Natural killer cell (primary cell): ENCODE results near the gene PGF. TPM values are rescaled to one million over a fixed set of nuclear protein-coding genes. Genes with fewer than 3 reads are reported as not detected.
A peak's percentile ranks its signal among the peaks of the same experiment; 100 is the strongest.
"Not testable (repeated sequence)": the region's sequence is repeated elsewhere in the genome, so short reads cannot be mapped to it uniquely, and the experiment has no call there.

ENCODE experiments used
- ATAC-seq, 3 donors: fragments of 150-1000 bp in 2 of 3; fragments of 200-7000 bp in 1 of 3; cut with Tn5 transposase; 1 replicate in 1 of 3; 2 replicates in 2 of 3; pipeline ENCODE4 v1.10.0; 2021; ENCODE audit warnings: mild to moderate bottlenecking in 2 of 3, moderate library complexity in 2 of 3
- DNase-seq, 2 donors: peaks; one replicate each; pipeline versions ENCODE4 v3.0.0 to v3.0.0-alpha.2; 2013 to 2021; ENCODE audit warnings: mixed read lengths in 1 of 2
- H3K27ac ChIP-seq: one replicate; pipeline ENCODE4 v1.5.1; 2013; ENCODE audit warnings: mild to moderate bottlenecking, low read length
- H3K27me3 ChIP-seq: one replicate; pipeline ENCODE4 v1.6.1; 2013; ENCODE audit warnings: low read length; ENCODE audit not compliant: control insufficient read depth, insufficient read depth
- H3K36me3 ChIP-seq: one replicate; pipeline ENCODE4 v1.6.1; 2013; ENCODE audit warnings: low read length; ENCODE audit not compliant: control insufficient read depth, insufficient read depth
- H3K4me1 ChIP-seq: one replicate; pipeline ENCODE4 v1.6.1; 2013; ENCODE audit warnings: low read length; ENCODE audit not compliant: control insufficient read depth, insufficient read depth
- H3K4me3 ChIP-seq: one replicate; pipeline ENCODE4 v1.5.1; 2013; ENCODE audit warnings: low read length
- H3K9me3 ChIP-seq: one replicate; pipeline ENCODE4 v1.6.1; 2013; ENCODE audit warnings: low read length; ENCODE audit not compliant: control insufficient read depth, insufficient read depth
- H3K27ac Mint-ChIP-seq, 2 donors: one replicate each; pipeline ENCODE4 v1.8.0; 2022; ENCODE audit warnings: mild to moderate bottlenecking in 2 of 2, mixed read lengths in 2 of 2, moderate library complexity in 1 of 2
- H3K27me3 Mint-ChIP-seq, 2 donors: one replicate each; pipeline ENCODE4 v1.8.0; 2022; ENCODE audit warnings: low read depth in 2 of 2, mixed read lengths in 2 of 2
- H3K36me3 Mint-ChIP-seq: one replicate; pipeline ENCODE4 v1.8.0; 2022; ENCODE audit warnings: mixed read lengths
- H3K4me1 Mint-ChIP-seq, 2 donors: one replicate each; pipeline ENCODE4 v1.8.0; 2022; ENCODE audit warnings: mixed read lengths in 2 of 2
- H3K4me3 Mint-ChIP-seq: one replicate; pipeline ENCODE4 v1.8.0; 2022; ENCODE audit warnings: mild to moderate bottlenecking, moderate library complexity, mixed read lengths
- H3K9me3 Mint-ChIP-seq, 2 donors: one replicate each; pipeline ENCODE4 v1.8.0; 2022; ENCODE audit warnings: mixed read lengths in 2 of 2
- WGBS: methylation state at CpG from one replicate; pipeline ENCODE4 v1.1.7; 2013; ENCODE audit warnings: missing lambda C conversion rate; ENCODE audit not compliant: insufficient coverage; 5-methylcytosine and 5-hydroxymethylcytosine counted together
- intact Hi-C: fragments of 100-400 bp; cut with micrococcal nuclease; formaldehyde crosslinking; loops from one replicate; pipeline ENCODE4 v1.14.2; 2022
- total RNA-seq, 4 donors: library from RNA; stranded (reverse); fragments of 120-200 nt in 1 of 4; gene quantifications; one replicate each; pipeline versions ENCODE4 v1.2.3 to v1.2.4, GENCODE V29; 2013 to 2022
- TF ChIP-seq, protein P1 (sequence below): fragments of 200-600 bp; IDR thresholded peaks from one replicate; pipeline ENCODE4 v1.8.0; 2022; ENCODE audit warnings: antibody characterized with exemption

The PGF gene
- total RNA-seq, 3 donors from 2014 or later (not counting 1 experiment from before 2014, with no cell fraction given) = 0.33 to 0.34 TPM; not detected in 1

- DNase-seq = no peak
- peak overlapping the region; percentile 71 for H3K4me3 ChIP-seq
- Mint-ChIP-seq H3K36me3 (peaks cover 4% of the 10 kb centered on the region), H3K27me3 (no peaks in the 10 kb centered on the region), H3K4me1 (peaks cover 47 to 51% of the 10 kb centered on the region in 2 donors), H3K4me3 (peak overlapping the region; percentile 98), H3K27ac (peak overlapping the region; percentile 94 to 95), H3K9me3 (no peaks in the 10 kb centered on the region)
- peak overlapping the region; percentile 99 for H3K27ac ChIP-seq
- no peaks in the 10 kb centered on the region for H3K9me3 ChIP-seq
- intact Hi-C loops = loop anchor here (1.0 to 10.0 kb wide), 5 partner anchors 55 to 509 kb away; partner anchors contain the start of genes ACYP1, ISCA2 and NPC2
- no peak for ATAC-seq
- H3K4me1 ChIP-seq = peaks cover 21% of the 10 kb centered on the region
- H3K36me3 ChIP-seq = peaks cover 23% of the 10 kb centered on the region
- TF ChIP-seq, protein P1, sequence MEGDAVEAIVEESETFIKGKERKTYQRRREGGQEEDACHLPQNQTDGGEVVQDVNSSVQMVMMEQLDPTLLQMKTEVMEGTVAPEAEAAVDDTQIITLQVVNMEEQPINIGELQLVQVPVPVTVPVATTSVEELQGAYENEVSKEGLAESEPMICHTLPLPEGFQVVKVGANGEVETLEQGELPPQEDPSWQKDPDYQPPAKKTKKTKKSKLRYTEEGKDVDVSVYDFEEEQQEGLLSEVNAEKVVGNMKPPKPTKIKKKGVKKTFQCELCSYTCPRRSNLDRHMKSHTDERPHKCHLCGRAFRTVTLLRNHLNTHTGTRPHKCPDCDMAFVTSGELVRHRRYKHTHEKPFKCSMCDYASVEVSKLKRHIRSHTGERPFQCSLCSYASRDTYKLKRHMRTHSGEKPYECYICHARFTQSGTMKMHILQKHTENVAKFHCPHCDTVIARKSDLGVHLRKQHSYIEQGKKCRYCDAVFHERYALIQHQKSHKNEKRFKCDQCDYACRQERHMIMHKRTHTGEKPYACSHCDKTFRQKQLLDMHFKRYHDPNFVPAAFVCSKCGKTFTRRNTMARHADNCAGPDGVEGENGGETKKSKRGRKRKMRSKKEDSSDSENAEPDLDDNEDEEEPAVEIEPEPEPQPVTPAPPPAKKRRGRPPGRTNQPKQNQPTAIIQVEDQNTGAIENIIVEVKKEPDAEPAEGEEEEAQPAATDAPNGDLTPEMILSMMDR = no peak
- WGBS = no CpG with 5 or more reads among the region's 1 CpG
- H3K27me3 ChIP-seq = no peaks in the 10 kb centered on the region
These were observed 46.5 kb upstream of the PGF start for GRCh38 chr14:75001899-75002298.

- TF ChIP-seq, protein P1 = no peak
- no peak for ATAC-seq
- intact Hi-C loops = loop anchor here (5.0 to 10.0 kb wide), 2 partner anchors 61 to 136 kb away; partner anchors contain the start of gene ACYP1
- peaks cover 16% of the 10 kb centered on the region for H3K36me3 ChIP-seq
- no peak overlapping the region for H3K4me3 Mint-ChIP-seq
- H3K9me3 Mint-ChIP-seq = no peaks in the 10 kb centered on the region
- H3K27ac Mint-ChIP-seq = peak overlapping the region; percentile 94 to 95
- H3K27me3 ChIP-seq = no peaks in the 10 kb centered on the region
- no peaks in the 10 kb centered on the region for H3K36me3 Mint-ChIP-seq
- peaks cover 21% of the 10 kb centered on the region for H3K4me1 ChIP-seq
- H3K4me3 ChIP-seq = no peak overlapping the region
- WGBS = 100% methylated on average over 2 of the region's 2 CpGs
- no peaks in the 10 kb centered on the region for H3K9me3 ChIP-seq
- DNase-seq = no peak
- no peaks in the 10 kb centered on the region for H3K27me3 Mint-ChIP-seq
- H3K4me1 Mint-ChIP-seq = peaks cover 42 to 46% of the 10 kb centered on the region in 2 donors
- no peak overlapping the region for H3K27ac ChIP-seq
These were observed 45.9 kb upstream of the PGF start for GRCh38 chr14:75001261-75001660.

- H3K36me3 Mint-ChIP-seq, H3K4me1 ChIP-seq, intact Hi-C loops, H3K27me3 Mint-ChIP-seq, H3K27me3 ChIP-seq, H3K27ac Mint-ChIP-seq, DNase-seq, H3K4me3 ChIP-seq, ATAC-seq, H3K9me3 Mint-ChIP-seq, H3K9me3 ChIP-seq, H3K36me3 ChIP-seq, H3K4me1 Mint-ChIP-seq, H3K4me3 Mint-ChIP-seq, H3K27ac ChIP-seq: not testable (repeated sequence)
- WGBS = 93% methylated on average over 3 of the region's 7 CpGs
These were observed 40.4 kb upstream of the PGF start for GRCh38 chr14:74995781-74996180.

DNA sequence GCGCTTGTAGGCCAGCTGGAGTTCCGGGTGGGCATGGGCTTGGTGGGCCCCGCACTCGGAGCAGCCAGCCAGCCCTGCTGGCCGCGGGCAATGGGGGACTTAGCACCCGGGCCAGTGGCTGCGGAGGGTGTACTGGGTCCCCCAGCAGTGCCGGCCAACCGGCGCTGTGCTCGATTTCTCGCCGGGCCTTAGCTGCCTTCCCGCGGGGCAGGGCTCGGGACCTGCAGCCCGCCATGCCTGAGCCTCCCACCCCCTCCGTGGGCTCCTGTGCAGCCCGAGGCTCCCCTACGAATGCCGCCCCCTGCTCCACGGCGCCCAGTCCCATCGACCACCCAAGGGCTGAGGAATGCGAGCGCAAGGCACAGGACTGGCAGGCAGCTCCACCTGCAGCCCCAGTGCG is 38.8 kb upstream of the PGF start:
- not testable (repeated sequence) for H3K4me1 Mint-ChIP-seq
- WGBS = 98% methylated on average over 28 of the region's 28 CpGs

More for the DNA sequence above, 38.8 kb upstream of the PGF start:
- ATAC-seq, intact Hi-C loops, H3K27ac Mint-ChIP-seq, H3K4me1 ChIP-seq, H3K27me3 ChIP-seq, H3K9me3 ChIP-seq, H3K36me3 ChIP-seq, H3K27ac ChIP-seq, H3K27me3 Mint-ChIP-seq, H3K9me3 Mint-ChIP-seq, H3K4me3 ChIP-seq, H3K4me3 Mint-ChIP-seq, DNase-seq, H3K36me3 Mint-ChIP-seq: not testable (repeated sequence)
